HCT116 (cell line): ENCODE results near the gene MEAK7. TPM values are rescaled to one million over a fixed set of nuclear protein-coding genes. Genes with fewer than 3 reads are reported as not detected.

Source experiments
- ATAC-seq: fragments of 200-7000 bp; cut with Tn5 transposase; 2 replicates; pipeline ENCODE4 v1.9.1; 2020; ENCODE audit warnings: mild to moderate bottlenecking, moderate library complexity
- BruUV-seq: library from RNA; stranded (reverse); fragments of 400-500 nt; replicated peaks from 2 replicates; lab custom pipeline; 2021; lab: Mats Ljungman, UMichigan
- CTCF ChIA-PET: fragments of 300-600 bp; sonication (Branson Sonifier 250); formaldehyde crosslinking; loops from one replicate; lab custom pipeline; 2021; ENCODE audit warnings: antibody characterized with exemption; lab: Charles Lee
- POLR2A ChIA-PET: fragments of 300-600, 350-600 bp; sonication (Branson Sonifier 250); formaldehyde crosslinking; loops from one replicate; lab custom pipeline; 2021; ENCODE audit warnings: antibody characterized with exemption; lab: Charles Lee
- RAD21 ChIA-PET, 2 experiments: fragments of 300-600 bp; sonication (Branson Sonifier 250); formaldehyde crosslinking; loops; one replicate each; lab custom pipeline; 2023; ENCODE audit warnings: low total read pairs in 2 of 2; ENCODE audit not compliant: uncharacterized antibody in 2 of 2, unreplicated experiment in 2 of 2, low non-redundant PET in 1 of 2; lab: Charles Lee
- DNase-seq: peaks from one replicate; pipeline ENCODE4 v3.0.0-alpha.2; 2010; ENCODE audit warnings: low read depth, low spot score
- H2AFZ ChIP-seq: fragments of 200-600 bp; shearing (Covaris generic), sonication (generic); 2 replicates; pipeline ENCODE4 v1.6.1; 2017; ENCODE audit warnings: low read depth, mixed run types, mixed read lengths, antibody characterized with exemption, low read length; ENCODE audit not compliant: poor library complexity, severe bottlenecking
- H3K27ac ChIP-seq: 2 replicates; pipeline ENCODE4 v1.5.1; 2012; ENCODE audit warnings: low read depth, low read length
- H3K27me3 ChIP-seq: fragments of 200-600 bp; sonication (generic); 2 replicates; pipeline ENCODE4 v1.6.1; 2016; ENCODE audit warnings: mixed run types, low read length, mixed read lengths; ENCODE audit not compliant: insufficient read depth
- H3K36me3 ChIP-seq, 2 experiments: fragments of 200-500 bp in 1 of 2; fragments of 200-600 bp in 1 of 2; sonication (Bioruptor generic) in 1 of 2; sonication (generic) in 1 of 2; 2 replicates each; pipeline versions ENCODE4 v1.5.1 to v1.6.1; 2014 to 2016; ENCODE audit warnings: low read length in 2 of 2, inconsistent platforms in 1 of 2, mixed read lengths in 1 of 2, mixed run types in 1 of 2; ENCODE audit not compliant: insufficient read depth in 2 of 2, control insufficient read depth in 1 of 2
- H3K4me1 ChIP-seq, 2 experiments: fragments of 200-600 bp in 1 of 2; sonication (generic) in 1 of 2; 2 replicates each; pipeline versions ENCODE4 v1.5.1 to v1.6.1; 2012 to 2017; ENCODE audit warnings: low read length in 2 of 2, inconsistent platforms in 1 of 2, mild to moderate bottlenecking in 1 of 2, mixed read lengths in 1 of 2, mixed run types in 1 of 2, moderate library complexity in 1 of 2; ENCODE audit not compliant: insufficient read depth in 2 of 2, control insufficient read depth in 1 of 2
- H3K4me2 ChIP-seq: fragments of 200-600 bp; sonication (generic); 2 replicates; pipeline ENCODE4 v1.6.1; 2017; ENCODE audit warnings: mixed run types, low read length, mixed read lengths
- H3K4me3 ChIP-seq, 2 experiments: fragments of 200-600 bp in 1 of 2; sonication (generic) in 1 of 2; replicated peaks in 1 of 2; 2 replicates each; pipeline ENCODE4 v1.5.1; 2011 to 2016; ENCODE audit warnings: low read length in 2 of 2, control low read depth in 1 of 2, low read depth in 1 of 2, mild to moderate bottlenecking in 1 of 2, mixed read lengths in 1 of 2, mixed run types in 1 of 2
- H3K79me2 ChIP-seq: fragments of 200-600 bp; sonication (generic); 2 replicates; pipeline ENCODE4 v1.6.1; 2017; ENCODE audit warnings: mild to moderate bottlenecking, mixed run types, low read length, moderate library complexity, mixed read lengths; ENCODE audit not compliant: insufficient read depth
- H3K9ac ChIP-seq: fragments of 200-600 bp; sonication (generic); 2 replicates; pipeline ENCODE4 v1.6.1; 2016; ENCODE audit warnings: low read length, mixed read lengths
- H3K9me2 ChIP-seq: fragments of 200-600 bp; sonication (generic), shearing (Covaris generic); 2 replicates; pipeline ENCODE4 v1.6.1; 2017; ENCODE audit warnings: mixed run types, mild to moderate bottlenecking, moderate library complexity; ENCODE audit not compliant: insufficient read depth
- H3K9me3 ChIP-seq, 2 experiments: fragments of 200-500 bp in 1 of 2; fragments of 200-600 bp in 1 of 2; sonication (Bioruptor generic) in 1 of 2; sonication (generic) in 1 of 2; 2 replicates each; pipeline ENCODE4 v1.6.1; 2014 to 2017; ENCODE audit warnings: low read length in 2 of 2, mixed read lengths in 2 of 2, inconsistent platforms in 1 of 2, low read depth in 1 of 2, mild to moderate bottlenecking in 1 of 2, mixed run types in 1 of 2, moderate library complexity in 1 of 2; ENCODE audit not compliant: control insufficient read depth in 1 of 2, insufficient read depth in 1 of 2
- H4K20me1 ChIP-seq: fragments of 200-600 bp; sonication (generic), shearing (Covaris generic); 2 replicates; pipeline ENCODE4 v1.6.1; 2017; ENCODE audit warnings: mixed run types, mild to moderate bottlenecking, moderate library complexity; ENCODE audit not compliant: insufficient read depth
- CEBPB ChIP-seq: IDR thresholded peaks from 2 replicates; pipeline ENCODE4 v1.6.1; 2012; ENCODE audit warnings: low read depth
- CTCF ChIP-seq, 3 experiments: fragments of 200-600 bp in 1 of 3; sonication (generic) in 1 of 3; IDR thresholded peaks in 2 of 3; conservative IDR thresholded peaks in 1 of 3; 2 replicates each; pipeline ENCODE4 v1.5.1; 2012 to 2017; ENCODE audit warnings: low read depth in 2 of 3, low read length in 2 of 3, antibody characterized with exemption in 1 of 3, borderline replicate concordance in 1 of 3, control low read depth in 1 of 3, mild to moderate bottlenecking in 1 of 3, mixed read lengths in 1 of 3, mixed run types in 1 of 3, moderate library complexity in 1 of 3; ENCODE audit not compliant: insufficient read depth in 1 of 3
- EGR1 ChIP-seq: IDR thresholded peaks from 2 replicates; pipeline ENCODE4 v1.6.1; 2012; ENCODE audit warnings: low read depth
- ELF1 ChIP-seq: IDR thresholded peaks from 2 replicates; pipeline ENCODE4 v1.6.1; 2012; ENCODE audit warnings: low read depth, borderline replicate concordance
- EZH2 ChIP-seq: fragments of 200-600 bp; sonication (generic); IDR thresholded peaks from 2 replicates; pipeline ENCODE4 v1.6.1; 2017; ENCODE audit warnings: antibody characterized with exemption, mixed run types
- EZH2phosphoT487 ChIP-seq: fragments of 200-600 bp; IDR thresholded peaks from 2 replicates; pipeline ENCODE4 v1.6.1; 2018; ENCODE audit warnings: antibody characterized with exemption, borderline replicate concordance
- JUND ChIP-seq: IDR thresholded peaks from 2 replicates; pipeline ENCODE4 v1.6.1; 2012
- POLR2A ChIP-seq: IDR thresholded peaks from 2 replicates; pipeline ENCODE4 v1.7.0; 2011; ENCODE audit warnings: borderline replicate concordance; ENCODE audit not compliant: insufficient read depth, insufficient read length; ENCODE audit errors: extremely low read depth
- RAD21 ChIP-seq: IDR thresholded peaks from 2 replicates; pipeline ENCODE4 v1.6.1; 2012; ENCODE audit warnings: low read depth, mild to moderate bottlenecking
- REST ChIP-seq: IDR thresholded peaks from 2 replicates; pipeline ENCODE4 v1.6.1; 2012; ENCODE audit warnings: low read depth
- SIN3A ChIP-seq: IDR thresholded peaks from 2 replicates; pipeline ENCODE4 v1.6.1; 2012; ENCODE audit warnings: low read depth
- YY1 ChIP-seq: IDR thresholded peaks from 2 replicates; pipeline ENCODE4 v1.6.1; 2011; ENCODE audit warnings: low read length, low read depth, moderate library complexity, mild to moderate bottlenecking; ENCODE audit not compliant: insufficient replicate concordance; ENCODE audit errors: extremely low read depth
- ZBTB33 ChIP-seq: IDR thresholded peaks from 2 replicates; pipeline ENCODE4 v1.6.1; 2011; ENCODE audit warnings: mild to moderate bottlenecking, low read length, moderate library complexity; ENCODE audit not compliant: insufficient replicate concordance; ENCODE audit errors: extremely low read depth
- ZNF274 ChIP-seq: fragments of 200-500 bp; sonication (Bioruptor generic); IDR thresholded peaks from 2 replicates; pipeline ENCODE4 v1.6.1; 2014; ENCODE audit warnings: mild to moderate bottlenecking, low read depth, low read length, inconsistent platforms
- intact Hi-C: fragments of 100-400 bp; cut with micrococcal nuclease; formaldehyde crosslinking; loops from 2 replicates; pipeline ENCODE4 v1.10.0; 2022
- total RNA-seq: library from RNA; stranded (reverse); gene quantifications from one replicate; pipeline ENCODE4 v1.2.1, GENCODE V29; 2021; ENCODE audit not compliant: unreplicated experiment

MEAK7 gene
- total RNA-seq, 1 experiment from 2014 or later, result 32.2 TPM

GRCh38 chr16:84527532-84528269, 23.2 kb upstream of the MEAK7 start:
- CTCF ChIA-PET, result interaction anchor here (0.9 to 1.3 kb wide), 2 partner anchors 21 to 22 kb away, joined by 3 to 7 read pairs; no protein-coding TSS in a partner anchor

More at GRCh38 chr16:84527532-84528269, 23.2 kb upstream of the MEAK7 start:
- BruUV-seq, result no TSS peak
- TF ChIP-seq RAD21 (no peak), EZH2 (no peak), CEBPB (no peak), EZH2phosphoT487 (no peak), ZBTB33 (no peak), ELF1 (no peak), YY1 (no peak), JUND (no peak), REST (no peak), ZNF274 (no peak), CTCF (IDR thresholded peaks at IDR 0.05 in 2 of 3, conservative IDR thresholded peaks at IDR 0.05 in 1 of 3; ENCODE audit: borderline replicate concordance in 1 of 3, insufficient read depth in 1 of 3, low read depth in 2 of 3, low read length in 2 of 3) (no peak), POLR2A (no peak), EGR1 (no peak), SIN3A (no peak)
- ATAC-seq, result no peak
- Histone ChIP-seq H3K9me3 (peaks cover 0 to 6% of the 10 kb centered on the region in 2 experiments; a peak in 1 of 4 replicates), H3K9ac (no peak overlapping the region), H2AFZ (no peak overlapping the region), H3K4me3 (no peak overlapping the region), H4K20me1 (no peaks in the 10 kb centered on the region), H3K79me2 (no peaks in the 10 kb centered on the region), H3K27me3 (no peaks in the 10 kb centered on the region; the same call in 1 of the 2 replicates), H3K4me1 (peaks cover 3 to 12% of the 10 kb centered on the region in 2 experiments; a peak in 1 of 4 replicates), H3K9me2 (no peaks in the 10 kb centered on the region), H3K27ac (no peak overlapping the region), H3K4me2 (no peak overlapping the region), H3K36me3 (no peaks in the 10 kb centered on the region)
- DNase-seq, result no peak
- intact Hi-C loops, result no loop called here
- ChIA-PET RAD21 (no interaction called here), POLR2A (interaction anchor here (1.2 kb wide), 1 partner anchor 17 kb away, joined by 3 read pairs; no protein-coding TSS in a partner anchor)
